Keratinocyte (primary cell): Measurements from ENCODE around the gene BBIP1.

Experiments used
- CTCF ChIP-seq, 3 experiments: IDR thresholded peaks in 1 of 3; conservative IDR thresholded peaks in 1 of 3; optimal IDR thresholded peaks in 1 of 3; 2 replicates in 2 of 3; 3 replicates in 1 of 3; pipeline versions ENCODE3 to v1.5.1; 2011; ENCODE audit warnings: low read length in 3 of 3, mild to moderate bottlenecking in 3 of 3, moderate library complexity in 2 of 3, control low read depth in 1 of 3, inconsistent platforms in 1 of 3; ENCODE audit not compliant: insufficient read depth in 2 of 3; ENCODE audit errors: extremely low read depth in 1 of 3
- EZH2 ChIP-seq: IDR thresholded peaks from one replicate; pipeline ENCODE4 v1.6.1; 2012; ENCODE audit warnings: inconsistent platforms, mild to moderate bottlenecking, low read length, moderate library complexity

GRCh38 chr10:110887560-110887959, 31.4 kb downstream of the BBIP1 start:
- TF ChIP-seq CTCF (optimal IDR thresholded peaks at IDR 0.05 in 1 of 3, IDR thresholded peaks at IDR 0.05 in 1 of 3, conservative IDR thresholded peaks at IDR 0.05 in 1 of 3; ENCODE audit: extremely low read depth in 1 of 3, insufficient read depth in 2 of 3, low read length in 3 of 3) (no peak), EZH2 (no peak)
